Activated CD8-positive, alpha-beta T cell treated with anti-CD3 and anti-CD28 coated beads for 36 hours (primary cell): ENCODE results near the gene CUBN. TPM values are rescaled to one million over a fixed set of nuclear protein-coding genes. Genes with fewer than 3 reads are reported as not detected.

ENCODE experiments used
- ATAC-seq: fragments of 200-7000 bp; cut with Tn5 transposase; one replicate; pipeline ENCODE4 v1.10.0; 2021; ENCODE audit warnings: mild to moderate bottlenecking, moderate library complexity
- CTCF ChIA-PET: fragments of 350-600 bp; sonication (Branson Sonifier 250); formaldehyde crosslinking; loops from one replicate; lab custom pipeline; 2021; ENCODE audit warnings: antibody characterized with exemption; lab: Charles Lee
- POLR2A ChIA-PET: fragments of 350-600 bp; sonication (Branson Sonifier 250); formaldehyde crosslinking; loops from one replicate; lab custom pipeline; 2021; ENCODE audit warnings: antibody characterized with exemption; lab: Charles Lee
- DNase-seq: peaks from one replicate; pipeline ENCODE4 v3.0.0-alpha.2; 2020
- H3K27ac Mint-ChIP-seq: one replicate; pipeline ENCODE4 v1.8.0; 2021; ENCODE audit warnings: mild to moderate bottlenecking, mixed read lengths
- H3K27me3 Mint-ChIP-seq: one replicate; pipeline ENCODE4 v1.8.0; 2021; ENCODE audit warnings: mixed read lengths
- H3K36me3 Mint-ChIP-seq: one replicate; pipeline ENCODE4 v1.8.0; 2021; ENCODE audit warnings: low read depth, mixed read lengths
- H3K4me1 Mint-ChIP-seq: one replicate; pipeline ENCODE4 v1.8.0; 2021; ENCODE audit warnings: low read depth, mixed read lengths
- H3K4me3 Mint-ChIP-seq: one replicate; pipeline ENCODE4 v1.8.0; 2021; ENCODE audit warnings: mild to moderate bottlenecking, moderate library complexity, mixed read lengths
- H3K9me3 Mint-ChIP-seq: one replicate; pipeline ENCODE4 v1.8.0; 2021; ENCODE audit warnings: mixed read lengths
- intact Hi-C: fragments of 100-400 bp; cut with micrococcal nuclease; formaldehyde crosslinking; loops from one replicate; pipeline ENCODE4 v1.10.0; 2022
- total RNA-seq, 2 experiments: library from RNA; stranded (reverse); gene quantifications; one replicate each; pipeline ENCODE4 v1.2.3, GENCODE V29; 2021
- TF ChIP-seq, protein P1 (sequence below): fragments of 200-600 bp; IDR thresholded peaks from one replicate; pipeline ENCODE4 v1.8.0; 2022; ENCODE audit warnings: antibody characterized with exemption, mild to moderate bottlenecking

CUBN gene
- total RNA-seq, 2 experiments from 2014 or later: 0.38 to 0.65 TPM

DNA sequence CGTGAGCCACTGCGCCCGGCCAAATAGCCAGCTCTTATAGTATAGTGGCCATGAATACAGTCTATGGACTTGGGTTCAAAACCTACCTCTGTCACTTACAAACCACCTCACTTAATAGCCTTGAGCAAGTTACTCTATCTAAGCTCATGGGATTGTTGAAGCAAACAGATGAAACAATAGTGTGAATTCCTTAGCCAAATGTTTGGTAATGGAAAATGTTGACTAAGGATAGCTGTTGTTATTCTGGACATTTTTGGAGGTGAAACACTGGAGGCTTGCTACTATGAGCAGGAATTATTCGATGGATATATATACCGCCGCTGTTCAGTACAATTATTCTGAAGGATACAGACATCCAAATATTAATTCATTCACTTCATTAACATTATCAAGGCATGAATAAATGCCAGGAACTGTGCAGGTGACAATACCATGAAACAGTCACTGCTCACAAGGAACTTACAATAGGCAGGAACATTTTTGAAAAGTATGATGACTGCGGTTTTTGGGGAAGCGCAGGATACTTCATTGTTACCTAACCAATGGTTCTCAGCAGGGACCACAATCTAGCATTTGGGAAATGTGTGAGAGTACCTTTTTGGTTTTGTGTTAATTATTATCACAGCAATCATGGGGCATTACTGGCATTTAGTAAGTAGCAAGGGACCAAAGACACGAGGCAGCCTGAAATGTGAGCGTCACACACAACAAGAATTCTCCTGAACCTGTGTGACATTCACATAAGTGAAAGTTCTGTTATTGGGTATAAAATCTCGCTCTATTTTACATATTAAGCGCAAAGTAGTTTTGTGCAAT is 55.7 kb downstream of the CUBN start:
- H3K4me1 Mint-ChIP-seq: peaks cover 19% of the 10 kb centered on the region
- no peak overlapping the region for H3K4me3 Mint-ChIP-seq
- H3K36me3 Mint-ChIP-seq: peaks cover 3% of the 10 kb centered on the region
- H3K27ac Mint-ChIP-seq: no peak overlapping the region
- DNase-seq (no peak), ATAC-seq (peak; percentile 13)
- H3K27me3 Mint-ChIP-seq: no peaks in the 10 kb centered on the region
- ChIA-PET POLR2A (no interaction called here), CTCF (interaction anchor here (1.0 kb wide), 1 partner anchor 14 kb away, joined by 4 read pairs; no protein-coding TSS in a partner anchor)
- H3K9me3 Mint-ChIP-seq: peaks cover 2% of the 10 kb centered on the region
- intact Hi-C loops: no loop called here
- TF ChIP-seq, protein P1, sequence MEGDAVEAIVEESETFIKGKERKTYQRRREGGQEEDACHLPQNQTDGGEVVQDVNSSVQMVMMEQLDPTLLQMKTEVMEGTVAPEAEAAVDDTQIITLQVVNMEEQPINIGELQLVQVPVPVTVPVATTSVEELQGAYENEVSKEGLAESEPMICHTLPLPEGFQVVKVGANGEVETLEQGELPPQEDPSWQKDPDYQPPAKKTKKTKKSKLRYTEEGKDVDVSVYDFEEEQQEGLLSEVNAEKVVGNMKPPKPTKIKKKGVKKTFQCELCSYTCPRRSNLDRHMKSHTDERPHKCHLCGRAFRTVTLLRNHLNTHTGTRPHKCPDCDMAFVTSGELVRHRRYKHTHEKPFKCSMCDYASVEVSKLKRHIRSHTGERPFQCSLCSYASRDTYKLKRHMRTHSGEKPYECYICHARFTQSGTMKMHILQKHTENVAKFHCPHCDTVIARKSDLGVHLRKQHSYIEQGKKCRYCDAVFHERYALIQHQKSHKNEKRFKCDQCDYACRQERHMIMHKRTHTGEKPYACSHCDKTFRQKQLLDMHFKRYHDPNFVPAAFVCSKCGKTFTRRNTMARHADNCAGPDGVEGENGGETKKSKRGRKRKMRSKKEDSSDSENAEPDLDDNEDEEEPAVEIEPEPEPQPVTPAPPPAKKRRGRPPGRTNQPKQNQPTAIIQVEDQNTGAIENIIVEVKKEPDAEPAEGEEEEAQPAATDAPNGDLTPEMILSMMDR: no peak

DNA sequence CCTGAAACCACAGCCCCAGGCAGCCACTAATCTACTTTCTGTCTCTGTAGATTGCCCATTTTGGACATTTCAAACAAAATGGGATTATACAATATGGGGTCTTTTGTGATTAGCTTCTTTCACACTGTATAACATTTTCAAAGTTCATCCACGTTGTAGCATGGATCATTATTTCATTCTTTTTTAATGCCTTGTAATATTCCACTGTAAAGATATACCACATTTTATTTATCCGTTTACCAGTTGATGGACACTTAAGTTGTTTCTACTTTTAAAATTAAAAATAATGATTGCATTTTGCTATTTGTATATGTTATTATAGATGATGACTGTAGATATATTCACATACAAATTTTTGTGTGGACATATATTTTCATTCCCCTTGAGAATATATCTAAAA is 60.7 kb downstream of the CUBN start:
- TF ChIP-seq, protein P1: no peak
- Mint-ChIP-seq H3K27ac (no peak overlapping the region), H3K27me3 (no peaks in the 10 kb centered on the region), H3K9me3 (peaks cover 2% of the 10 kb centered on the region), H3K4me3 (no peak overlapping the region), H3K36me3 (peaks cover 3% of the 10 kb centered on the region), H3K4me1 (peaks cover 20% of the 10 kb centered on the region)
- ChIA-PET POLR2A (interaction anchor here (1.0 kb wide), 1 partner anchor 35 kb away, joined by 4 read pairs; no protein-coding TSS in a partner anchor), CTCF (interaction anchor here (1.0 kb wide), 1 partner anchor 10 kb away, joined by 3 read pairs; no protein-coding TSS in a partner anchor)
- intact Hi-C loops: no loop called here
- DNase-seq (no peak), ATAC-seq (no peak)

DNA sequence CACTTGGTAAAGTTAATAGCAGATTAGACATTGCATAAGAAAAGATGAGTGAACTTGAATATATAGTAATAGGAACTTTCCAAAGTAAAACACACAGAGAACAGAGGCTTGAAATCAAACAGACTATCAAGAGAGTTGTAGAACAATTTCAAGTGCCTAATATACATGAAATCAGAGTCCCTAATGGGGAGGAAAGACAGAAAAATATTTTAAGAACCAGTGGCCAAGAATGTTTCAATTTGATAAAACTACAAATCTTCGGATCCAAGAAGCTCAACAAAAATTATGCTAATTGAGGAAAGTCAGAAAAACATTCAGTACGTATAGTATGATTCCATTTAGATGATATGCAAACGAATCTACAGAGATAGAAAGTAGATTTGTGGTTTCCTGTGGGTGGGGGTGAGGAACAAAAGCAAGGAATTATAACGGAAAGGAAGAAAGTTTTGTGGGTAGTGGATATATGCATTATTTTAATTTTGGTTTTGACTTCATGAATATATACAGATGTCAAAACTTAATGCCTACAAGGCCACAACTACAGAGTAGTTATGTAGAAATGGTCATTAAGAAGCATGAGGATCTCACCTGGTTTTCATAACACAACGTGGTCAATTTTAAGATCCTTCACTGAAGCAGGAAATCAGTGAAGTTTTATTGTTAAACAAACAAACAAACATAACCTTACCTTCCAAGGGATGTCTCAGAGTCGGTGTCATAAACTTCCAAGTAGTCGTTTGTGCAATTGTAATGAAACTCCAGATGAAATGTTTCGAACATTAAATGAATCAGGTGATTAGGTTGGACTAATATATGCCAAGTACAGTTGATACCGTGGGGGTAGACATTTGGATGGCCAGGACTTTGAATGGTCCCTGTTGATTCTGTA is 62.0 kb downstream of the CUBN start:
- CTCF ChIA-PET: no interaction called here
- DNase-seq: no peak
- Mint-ChIP-seq H3K36me3 (peaks cover 3% of the 10 kb centered on the region), H3K4me3 (no peak overlapping the region), H3K27me3 (no peaks in the 10 kb centered on the region), H3K9me3 (peaks cover 2% of the 10 kb centered on the region), H3K27ac (peak overlapping the region; percentile 2), H3K4me1 (peaks cover 27% of the 10 kb centered on the region)
- intact Hi-C loops: no loop called here
- POLR2A ChIA-PET: interaction anchor here (1.8 kb wide), 1 partner anchor 176 kb away, joined by 5 read pairs; no protein-coding TSS in a partner anchor
- no peak for ATAC-seq
- TF ChIP-seq, protein P1: no peak

DNA sequence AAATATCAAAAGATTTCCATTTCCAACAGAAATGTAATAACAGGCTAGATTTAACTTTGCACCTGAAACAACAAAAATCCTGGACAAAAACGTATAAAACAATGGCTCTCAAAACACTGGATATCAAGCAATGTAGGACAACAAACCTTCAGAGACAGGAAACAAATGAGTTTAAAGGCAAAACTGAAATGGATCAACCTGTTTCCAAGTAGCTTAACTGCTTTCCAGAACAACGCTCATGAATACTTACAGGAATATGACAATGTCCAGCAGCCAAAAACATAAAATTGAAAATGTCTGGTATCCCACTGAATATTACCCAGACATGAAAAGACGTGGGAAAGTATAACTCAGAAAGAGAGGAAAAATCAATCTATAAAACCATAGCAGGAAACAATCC is 62.8 kb downstream of the CUBN start:
- TF ChIP-seq, protein P1: no peak
- CTCF ChIA-PET: no interaction called here
- H3K9me3 Mint-ChIP-seq: peaks cover 2% of the 10 kb centered on the region
- no peak for DNase-seq
- no peak overlapping the region for H3K4me3 Mint-ChIP-seq
- peaks cover 34% of the 10 kb centered on the region for H3K4me1 Mint-ChIP-seq
- intact Hi-C loops: no loop called here
- H3K27ac Mint-ChIP-seq: no peak overlapping the region
- POLR2A ChIA-PET: interaction anchor here (1.8 kb wide), 1 partner anchor 175 kb away, joined by 5 read pairs; no protein-coding TSS in a partner anchor
- H3K36me3 Mint-ChIP-seq: peaks cover 3% of the 10 kb centered on the region
- ATAC-seq: no peak
- no peaks in the 10 kb centered on the region for H3K27me3 Mint-ChIP-seq
